ENCODE measurements around the gene TENM4. TPM values are rescaled to one million over a fixed set of nuclear protein-coding genes. Genes with fewer than 3 reads are reported as not detected.

The TENM4 gene
- total and polyA plus RNA-seq, 10 of the 15 experiments (the other 5 are each of a cell fraction or from before 2014, with no cell fraction given): 0.03 to 0.12 (median 0.06) TPM; not detected in 7

- no peak for DNase-seq (ENCODE audit: low read depth, low spot score)
- TF ChIP-seq, protein P1, sequence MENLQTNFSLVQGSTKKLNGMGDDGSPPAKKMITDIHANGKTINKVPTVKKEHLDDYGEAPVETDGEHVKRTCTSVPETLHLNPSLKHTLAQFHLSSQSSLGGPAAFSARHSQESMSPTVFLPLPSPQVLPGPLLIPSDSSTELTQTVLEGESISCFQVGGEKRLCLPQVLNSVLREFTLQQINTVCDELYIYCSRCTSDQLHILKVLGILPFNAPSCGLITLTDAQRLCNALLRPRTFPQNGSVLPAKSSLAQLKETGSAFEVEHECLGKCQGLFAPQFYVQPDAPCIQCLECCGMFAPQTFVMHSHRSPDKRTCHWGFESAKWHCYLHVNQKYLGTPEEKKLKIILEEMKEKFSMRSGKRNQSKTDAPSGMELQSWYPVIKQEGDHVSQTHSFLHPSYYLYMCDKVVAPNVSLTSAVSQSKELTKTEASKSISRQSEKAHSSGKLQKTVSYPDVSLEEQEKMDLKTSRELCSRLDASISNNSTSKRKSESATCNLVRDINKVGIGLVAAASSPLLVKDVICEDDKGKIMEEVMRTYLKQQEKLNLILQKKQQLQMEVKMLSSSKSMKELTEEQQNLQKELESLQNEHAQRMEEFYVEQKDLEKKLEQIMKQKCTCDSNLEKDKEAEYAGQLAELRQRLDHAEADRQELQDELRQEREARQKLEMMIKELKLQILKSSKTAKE (IDR thresholded peaks at IDR 0.05; ENCODE audit: low read depth, poor library complexity, severe bottlenecking): no peak
- TF ChIP-seq SIN3A (IDR thresholded peaks at IDR 0.05; ENCODE audit: low read depth, low read length): no peak
- TF ChIP-seq TCF7 (IDR thresholded peaks at IDR 0.05; ENCODE audit: borderline replicate concordance): no peak
- no peak for TF ChIP-seq CBFB (IDR thresholded peaks at IDR 0.05; ENCODE audit: low read depth)
- no peak for TF ChIP-seq ZNF622 (IDR thresholded peaks at IDR 0.05)
- no peak for TF ChIP-seq NR2C2 (IDR thresholded peaks at IDR 0.05; ENCODE audit: borderline replicate concordance, control insufficient read depth, insufficient read length, low read depth)
- no peak overlapping the region for H3K9ac ChIP-seq (ENCODE audit: control insufficient read depth, insufficient read depth, low read length)
- no peaks in the 10 kb centered on the region for H3K79me2 ChIP-seq (ENCODE audit: control insufficient read depth, insufficient read depth, low read length)
- in situ Hi-C loops (cut with MboI) (no loop called here), intact Hi-C loops (cut with micrococcal nuclease; ENCODE audit: unreplicated experiment) (no loop called here)
- no peak overlapping the region for H2AFZ ChIP-seq (ENCODE audit: control insufficient read depth, low read depth, low read length)
- no peak overlapping the region for H3K4me2 ChIP-seq (ENCODE audit: control insufficient read depth, insufficient read depth)
- H3K36me3 ChIP-seq (ENCODE audit: control insufficient read depth in 2 of 2, insufficient read depth in 2 of 2, low read length in 1 of 2): no peaks in the 10 kb centered on the region
- no peaks in the 10 kb centered on the region for H3K4me1 ChIP-seq (ENCODE audit: control insufficient read depth, insufficient read depth, low read length)
- ChIA-PET POLR2A (no interaction called here), RAD21 (ENCODE audit: unreplicated experiment) (no interaction called here), CTCF (interaction anchor here (2.9 kb wide), 1 partner anchor 10 kb away, joined by 20 read pairs; no protein-coding TSS in a partner anchor), SMC1A (ENCODE audit: uncharacterized antibody, unreplicated experiment) (no interaction called here)
- FAIRE-seq: no peak
- no peaks in the 10 kb centered on the region; the same call in 2 of the 3 replicates for H3K9me3 ChIP-seq (replicated peaks; ENCODE audit: control insufficient read depth, insufficient read depth, low read length)
- no peak overlapping the region for H3K27ac ChIP-seq (ENCODE audit: control insufficient read depth, insufficient read depth)
- no TSS peak for BruUV-seq (replicated peaks)
- H4K20me1 ChIP-seq (ENCODE audit: control insufficient read depth, insufficient read depth): no peaks in the 10 kb centered on the region
- no peaks in the 10 kb centered on the region; a peak in 1 of 4 replicates for H3K27me3 ChIP-seq (replicated peaks in 1 of 2; ENCODE audit: control insufficient read depth in 2 of 2, insufficient read depth in 2 of 2, low read length in 1 of 2)
- 20% methylated on average over 8 of the region's 8 CpGs for WGBS (ENCODE audit: insufficient coverage, insufficient replicate concordance, low lambda C conversion rate, missing lambda C conversion rate)
- H3K4me3 ChIP-seq: no peak overlapping the region
- ATAC-seq: no peak
These were observed 350.6 kb downstream of the TENM4 start for GRCh38 chr11:79090191-79090705.
